ENCODE data around the gene SLC44A4. TPM values are rescaled to one million over a fixed set of nuclear protein-coding genes. Genes with fewer than 3 reads are reported as not detected.

Gene SLC44A4
- polyA plus RNA-seq, 1 donor (not counting 4 experiments of a cell fraction or from before 2014, with no cell fraction given): 0.25 TPM

GRCh38 chr6:31898383-31899011, 19.7 kb upstream of the SLC44A4 start:
- peak overlapping the region; percentile 80 for H3K9ac ChIP-seq (ENCODE audit: control insufficient read depth, extremely low read depth, insufficient read depth, low read length)
- H3K27ac ChIP-seq (ENCODE audit: control insufficient read depth, insufficient read depth, low read length): peak overlapping the region; percentile 74
- peaks cover 13% of the 10 kb centered on the region for H3K4me1 ChIP-seq (ENCODE audit: control insufficient read depth, extremely low read depth, insufficient read depth, low read length)
- H3K4me2 ChIP-seq (ENCODE audit: control insufficient read depth, extremely low read depth, insufficient read depth, low read depth, low read length): peak overlapping the region; percentile 95
- H3K9me1 ChIP-seq (ENCODE audit: control insufficient read depth, extremely low read depth, insufficient read depth, low read length): no peaks in the 10 kb centered on the region
- TF ChIP-seq EZH2 (IDR thresholded peaks at IDR 0.05; ENCODE audit: low read length): no peak
- TF ChIP-seq, protein P1, sequence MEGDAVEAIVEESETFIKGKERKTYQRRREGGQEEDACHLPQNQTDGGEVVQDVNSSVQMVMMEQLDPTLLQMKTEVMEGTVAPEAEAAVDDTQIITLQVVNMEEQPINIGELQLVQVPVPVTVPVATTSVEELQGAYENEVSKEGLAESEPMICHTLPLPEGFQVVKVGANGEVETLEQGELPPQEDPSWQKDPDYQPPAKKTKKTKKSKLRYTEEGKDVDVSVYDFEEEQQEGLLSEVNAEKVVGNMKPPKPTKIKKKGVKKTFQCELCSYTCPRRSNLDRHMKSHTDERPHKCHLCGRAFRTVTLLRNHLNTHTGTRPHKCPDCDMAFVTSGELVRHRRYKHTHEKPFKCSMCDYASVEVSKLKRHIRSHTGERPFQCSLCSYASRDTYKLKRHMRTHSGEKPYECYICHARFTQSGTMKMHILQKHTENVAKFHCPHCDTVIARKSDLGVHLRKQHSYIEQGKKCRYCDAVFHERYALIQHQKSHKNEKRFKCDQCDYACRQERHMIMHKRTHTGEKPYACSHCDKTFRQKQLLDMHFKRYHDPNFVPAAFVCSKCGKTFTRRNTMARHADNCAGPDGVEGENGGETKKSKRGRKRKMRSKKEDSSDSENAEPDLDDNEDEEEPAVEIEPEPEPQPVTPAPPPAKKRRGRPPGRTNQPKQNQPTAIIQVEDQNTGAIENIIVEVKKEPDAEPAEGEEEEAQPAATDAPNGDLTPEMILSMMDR (optimal IDR thresholded peaks at IDR 0.05 in 1 of 3, IDR thresholded peaks at IDR 0.05 in 1 of 3, conservative IDR thresholded peaks at IDR 0.05 in 1 of 3; ENCODE audit: extremely low read depth in 1 of 3, insufficient read depth in 2 of 3, low read length in 3 of 3): peak in 1 of 3 experiments; percentile 11
- dilution Hi-C loops (cut with MboI; ENCODE audit: extremely low pct_ligation_motif_present, low sequenced_read_pairs): no loop called here
- DNase-seq (ENCODE audit: low read depth, low spot score) (no peak), FAIRE-seq (peak; percentile 20)
- peak overlapping the region; percentile 89 for H2AFZ ChIP-seq (ENCODE audit: control insufficient read depth, low read length)
- no peaks in the 10 kb centered on the region for H4K20me1 ChIP-seq (ENCODE audit: control insufficient read depth, extremely low read depth, insufficient read depth, low read length)
- H3K27me3 ChIP-seq (ENCODE audit: control insufficient read depth, extremely low read depth, insufficient read depth, low read length): no peaks in the 10 kb centered on the region
- no peaks in the 10 kb centered on the region for H3K79me2 ChIP-seq (ENCODE audit: control insufficient read depth, insufficient read depth, low read length)
- H3K36me3 ChIP-seq (ENCODE audit: control insufficient read depth in 2 of 2, extremely low read depth in 1 of 2, insufficient read depth in 2 of 2, low read length in 2 of 2): peaks cover 1 to 5% of the 10 kb centered on the region in 2 experiments
- H3K9me3 ChIP-seq (ENCODE audit: control insufficient read depth, low read depth, low read length): no peaks in the 10 kb centered on the region
- peak overlapping the region; percentile 83 to 88 (median 85) for H3K4me3 ChIP-seq (ENCODE audit: control insufficient read depth in 2 of 3, extremely low read depth in 1 of 3, insufficient read depth in 2 of 3, low read depth in 1 of 3, low read length in 3 of 3)

DNA sequence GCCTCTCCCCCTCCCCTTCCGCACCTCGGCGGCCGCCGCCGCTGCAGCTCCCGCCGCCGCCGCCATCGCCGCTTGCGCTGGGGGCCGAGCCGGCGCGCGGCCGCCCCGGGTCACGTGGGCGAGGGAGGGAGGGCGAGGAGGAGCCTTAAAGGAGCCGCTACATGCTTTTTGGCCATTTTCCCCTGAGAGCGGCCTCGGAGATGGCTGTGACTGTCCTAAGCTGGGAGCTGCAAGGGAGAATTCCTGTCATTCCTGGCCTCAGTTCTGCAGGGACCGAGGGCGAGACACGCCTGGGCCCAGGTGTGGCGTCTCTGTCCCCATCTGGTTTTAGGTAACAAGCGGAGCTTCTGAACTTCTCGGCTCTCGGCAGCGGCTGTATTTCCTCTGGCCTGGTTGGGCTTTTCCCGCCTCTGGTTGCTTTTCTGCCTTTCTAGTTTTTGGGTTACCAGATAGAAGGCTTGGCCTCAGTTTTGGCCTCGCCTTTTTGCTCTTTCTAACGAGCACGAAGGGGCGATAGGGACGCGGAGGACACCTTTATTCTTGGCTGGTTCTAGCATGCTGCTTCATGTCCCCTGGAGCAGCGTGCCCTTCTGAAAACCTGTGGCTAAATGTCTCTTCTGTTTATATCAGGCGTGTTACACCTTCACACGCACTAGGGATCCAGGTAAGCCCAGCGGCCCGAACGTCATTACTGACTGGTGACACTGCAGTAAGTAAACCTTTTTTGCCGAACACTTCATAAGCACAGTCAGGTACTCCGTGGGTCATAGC, 19.0 kb upstream of the SLC44A4 start, which contains the start of gene EHMT2:
Gene EHMT2 (minus strand): TSS at position 87 of the 771 bp plus-strand sequence. CDS start 21 bp downstream, at position 66.
- dilution Hi-C loops (cut with MboI; ENCODE audit: extremely low pct_ligation_motif_present, low sequenced_read_pairs): no loop called here
- Histone ChIP-seq H3K79me2 (ENCODE audit: control insufficient read depth, insufficient read depth, low read length) (no peaks in the 10 kb centered on the region), H3K27ac (ENCODE audit: control insufficient read depth, insufficient read depth, low read length) (peak within 1 kb of the TSS; percentile 74), H3K36me3 (ENCODE audit: control insufficient read depth in 2 of 2, extremely low read depth in 1 of 2, insufficient read depth in 2 of 2, low read length in 2 of 2) (peaks cover 5% of the 10 kb centered on the region in 2 experiments), H4K20me1 (ENCODE audit: control insufficient read depth, extremely low read depth, insufficient read depth, low read length) (no peaks in the 10 kb centered on the region), H3K9ac (ENCODE audit: control insufficient read depth, extremely low read depth, insufficient read depth, low read length) (peak within 1 kb of the TSS; percentile 80), H2AFZ (ENCODE audit: control insufficient read depth, low read length) (peak within 1 kb of the TSS; percentile 89), H3K4me1 (ENCODE audit: control insufficient read depth, extremely low read depth, insufficient read depth, low read length) (peaks cover 13% of the 10 kb centered on the region), H3K4me2 (ENCODE audit: control insufficient read depth, extremely low read depth, insufficient read depth, low read depth, low read length) (peak within 1 kb of the TSS; percentile 95), H3K4me3 (ENCODE audit: control insufficient read depth in 2 of 3, extremely low read depth in 1 of 3, insufficient read depth in 2 of 3, low read depth in 1 of 3, low read length in 3 of 3) (peak within 1 kb of the TSS; percentile 83 to 88 (median 85)), H3K27me3 (ENCODE audit: control insufficient read depth, extremely low read depth, insufficient read depth, low read length) (no peaks in the 10 kb centered on the region), H3K9me1 (ENCODE audit: control insufficient read depth, extremely low read depth, insufficient read depth, low read length) (no peaks in the 10 kb centered on the region), H3K9me3 (ENCODE audit: control insufficient read depth, low read depth, low read length) (no peaks in the 10 kb centered on the region)
- FAIRE-seq: no peak
- no peak for TF ChIP-seq EZH2 (IDR thresholded peaks at IDR 0.05; ENCODE audit: low read length)
- TF ChIP-seq, protein P1 (optimal IDR thresholded peaks at IDR 0.05 in 1 of 3, IDR thresholded peaks at IDR 0.05 in 1 of 3, conservative IDR thresholded peaks at IDR 0.05 in 1 of 3; ENCODE audit: extremely low read depth in 1 of 3, insufficient read depth in 2 of 3, low read length in 3 of 3): no peak
- DNase-seq (ENCODE audit: low read depth, low spot score): no peak
